Measurements from ENCODE around the gene ZSWIM3. TPM values are rescaled to one million over a fixed set of nuclear protein-coding genes. Genes with fewer than 3 reads are reported as not detected.

The ZSWIM3 gene
- total and polyA plus RNA-seq, 2 of the 13 experiments (the other 11 are each of a cell fraction or from before 2014, with no cell fraction given), result 5.2 to 5.8 TPM

DNA sequence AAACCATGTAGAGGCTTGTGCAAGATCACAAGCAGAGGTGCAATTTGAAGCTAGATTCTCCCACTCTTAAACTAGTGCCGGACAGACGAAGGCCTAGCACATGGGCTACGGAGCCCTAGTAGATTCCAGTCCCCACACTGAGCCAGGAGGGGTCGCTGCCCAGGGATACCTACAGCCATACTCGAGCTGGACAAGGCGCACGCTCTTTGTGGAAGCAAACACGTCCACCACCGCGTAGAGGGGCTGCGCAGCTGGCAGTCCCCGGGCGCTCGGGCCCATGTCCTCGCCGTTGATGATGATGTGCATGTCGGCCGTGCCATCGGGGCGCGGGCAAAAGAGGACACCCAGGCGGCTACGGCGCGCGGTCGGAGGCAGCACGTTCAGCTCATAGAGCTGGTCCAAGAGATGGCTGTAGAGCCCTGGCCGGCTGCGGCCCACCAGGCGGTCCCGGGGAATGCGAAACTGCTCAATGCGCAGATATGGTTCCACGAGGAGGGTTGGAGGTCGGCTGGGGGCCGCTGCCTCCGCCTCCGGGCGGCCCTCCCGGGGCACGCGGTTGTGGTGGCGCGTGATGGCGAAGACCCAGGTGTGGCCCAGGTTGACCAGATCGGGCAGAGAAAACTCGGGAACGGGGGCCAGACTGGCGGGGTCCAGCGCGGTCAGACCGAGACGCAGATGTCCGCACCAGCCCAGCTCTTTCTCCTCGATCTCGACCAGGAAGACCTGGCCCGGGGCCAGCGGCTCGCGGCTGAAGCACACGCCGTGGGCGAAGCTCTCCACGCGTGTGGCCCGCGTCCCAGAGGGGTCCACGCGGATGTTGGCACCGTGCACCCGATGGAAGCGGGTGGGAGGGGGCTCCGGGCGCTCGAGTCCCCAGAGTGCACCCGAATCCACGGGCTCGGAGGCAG, 32.9 kb downstream of the ZSWIM3 start (continued):
- TF ChIP-seq, protein P1, sequence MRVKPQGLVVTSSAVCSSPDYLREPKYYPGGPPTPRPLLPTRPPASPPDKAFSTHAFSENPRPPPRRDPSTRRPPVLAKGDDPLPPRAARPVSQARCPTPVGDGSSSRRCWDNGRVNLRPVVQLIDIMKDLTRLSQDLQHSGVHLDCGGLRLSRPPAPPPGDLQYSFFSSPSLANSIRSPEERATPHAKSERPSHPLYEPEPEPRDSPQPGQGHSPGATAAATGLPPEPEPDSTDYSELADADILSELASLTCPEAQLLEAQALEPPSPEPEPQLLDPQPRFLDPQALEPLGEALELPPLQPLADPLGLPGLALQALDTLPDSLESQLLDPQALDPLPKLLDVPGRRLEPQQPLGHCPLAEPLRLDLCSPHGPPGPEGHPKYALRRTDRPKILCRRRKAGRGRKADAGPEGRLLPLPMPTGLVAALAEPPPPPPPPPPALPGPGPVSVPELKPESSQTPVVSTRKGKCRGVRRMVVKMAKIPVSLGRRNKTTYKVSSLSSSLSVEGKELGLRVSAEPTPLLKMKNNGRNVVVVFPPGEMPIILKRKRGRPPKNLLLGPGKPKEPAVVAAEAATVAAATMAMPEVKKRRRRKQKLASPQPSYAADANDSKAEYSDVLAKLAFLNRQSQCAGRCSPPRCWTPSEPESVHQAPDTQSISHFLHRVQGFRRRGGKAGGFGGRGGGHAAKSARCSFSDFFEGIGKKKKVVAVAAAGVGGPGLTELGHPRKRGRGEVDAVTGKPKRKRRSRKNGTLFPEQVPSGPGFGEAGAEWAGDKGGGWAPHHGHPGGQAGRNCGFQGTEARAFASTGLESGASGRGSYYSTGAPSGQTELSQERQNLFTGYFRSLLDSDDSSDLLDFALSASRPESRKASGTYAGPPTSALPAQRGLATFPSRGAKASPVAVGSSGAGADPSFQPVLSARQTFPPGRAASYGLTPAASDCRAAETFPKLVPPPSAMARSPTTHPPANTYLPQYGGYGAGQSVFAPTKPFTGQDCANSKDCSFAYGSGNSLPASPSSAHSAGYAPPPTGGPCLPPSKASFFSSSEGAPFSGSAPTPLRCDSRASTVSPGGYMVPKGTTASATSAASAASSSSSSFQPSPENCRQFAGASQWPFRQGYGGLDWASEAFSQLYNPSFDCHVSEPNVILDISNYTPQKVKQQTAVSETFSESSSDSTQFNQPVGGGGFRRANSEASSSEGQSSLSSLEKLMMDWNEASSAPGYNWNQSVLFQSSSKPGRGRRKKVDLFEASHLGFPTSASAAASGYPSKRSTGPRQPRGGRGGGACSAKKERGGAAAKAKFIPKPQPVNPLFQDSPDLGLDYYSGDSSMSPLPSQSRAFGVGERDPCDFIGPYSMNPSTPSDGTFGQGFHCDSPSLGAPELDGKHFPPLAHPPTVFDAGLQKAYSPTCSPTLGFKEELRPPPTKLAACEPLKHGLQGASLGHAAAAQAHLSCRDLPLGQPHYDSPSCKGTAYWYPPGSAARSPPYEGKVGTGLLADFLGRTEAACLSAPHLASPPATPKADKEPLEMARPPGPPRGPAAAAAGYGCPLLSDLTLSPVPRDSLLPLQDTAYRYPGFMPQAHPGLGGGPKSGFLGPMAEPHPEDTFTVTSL (CRISPR knock-in tag; IDR thresholded peaks at IDR 0.05; ENCODE audit: borderline replicate concordance), result no peak
- no peak for TF ChIP-seq FOXM1 (CRISPR knock-in tag; IDR thresholded peaks at IDR 0.05)

Measured in HepG2 (cell line).